NB4 (cell line): ENCODE results near the gene CUEDC2.

Experiments
- POLR2A ChIP-seq: IDR thresholded peaks from 2 replicates; pipeline ENCODE4 v1.6.1; 2011; ENCODE audit warnings: mild to moderate bottlenecking; ENCODE audit not compliant: insufficient read length; ENCODE audit errors: extremely low read depth
- TF ChIP-seq, protein P1 (sequence below): IDR thresholded peaks from one replicate; pipeline ENCODE4 v1.5.1; 2012; ENCODE audit warnings: low read depth, low read length
- TF ChIP-seq, protein P2 (sequence below): IDR thresholded peaks from 2 replicates; pipeline ENCODE4 v1.6.1; 2011; ENCODE audit warnings: low read depth, low read length

DNA sequence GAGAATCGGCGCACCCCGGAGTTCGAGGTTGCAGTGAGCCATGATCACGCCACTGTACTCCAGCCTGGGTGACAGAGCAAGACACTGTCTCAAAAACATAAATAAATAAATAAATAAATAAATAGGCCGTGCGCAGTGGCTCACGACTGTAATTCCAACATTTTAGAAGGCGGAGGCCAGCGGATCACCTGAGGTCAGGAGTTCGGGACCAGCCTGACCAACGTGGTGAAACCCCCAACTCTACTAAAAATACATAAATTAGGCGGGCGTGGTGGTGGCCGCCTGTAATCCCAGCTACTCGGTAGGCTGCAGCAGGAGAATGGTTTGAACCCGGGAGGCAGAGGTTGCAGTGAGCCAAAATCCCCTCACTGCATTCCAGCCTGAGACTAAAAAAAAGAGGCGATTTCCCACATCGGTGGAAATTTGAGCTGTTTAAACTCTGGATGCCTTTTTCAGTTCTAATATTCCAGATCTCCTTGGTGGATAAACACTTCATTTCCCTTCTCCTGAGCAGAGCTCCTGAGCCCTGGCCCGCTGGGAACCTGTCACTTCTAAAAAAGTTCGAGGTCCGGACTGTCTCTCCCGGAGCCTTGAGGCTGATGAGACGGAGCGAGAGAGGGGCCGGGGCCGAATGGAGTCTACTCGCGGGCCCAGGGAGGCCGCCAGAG lies 38.8 kb downstream of the CUEDC2 start:
- TF ChIP-seq, protein P1, sequence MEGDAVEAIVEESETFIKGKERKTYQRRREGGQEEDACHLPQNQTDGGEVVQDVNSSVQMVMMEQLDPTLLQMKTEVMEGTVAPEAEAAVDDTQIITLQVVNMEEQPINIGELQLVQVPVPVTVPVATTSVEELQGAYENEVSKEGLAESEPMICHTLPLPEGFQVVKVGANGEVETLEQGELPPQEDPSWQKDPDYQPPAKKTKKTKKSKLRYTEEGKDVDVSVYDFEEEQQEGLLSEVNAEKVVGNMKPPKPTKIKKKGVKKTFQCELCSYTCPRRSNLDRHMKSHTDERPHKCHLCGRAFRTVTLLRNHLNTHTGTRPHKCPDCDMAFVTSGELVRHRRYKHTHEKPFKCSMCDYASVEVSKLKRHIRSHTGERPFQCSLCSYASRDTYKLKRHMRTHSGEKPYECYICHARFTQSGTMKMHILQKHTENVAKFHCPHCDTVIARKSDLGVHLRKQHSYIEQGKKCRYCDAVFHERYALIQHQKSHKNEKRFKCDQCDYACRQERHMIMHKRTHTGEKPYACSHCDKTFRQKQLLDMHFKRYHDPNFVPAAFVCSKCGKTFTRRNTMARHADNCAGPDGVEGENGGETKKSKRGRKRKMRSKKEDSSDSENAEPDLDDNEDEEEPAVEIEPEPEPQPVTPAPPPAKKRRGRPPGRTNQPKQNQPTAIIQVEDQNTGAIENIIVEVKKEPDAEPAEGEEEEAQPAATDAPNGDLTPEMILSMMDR, result no peak
- TF ChIP-seq POLR2A, result no peak
- TF ChIP-seq, protein P2, sequence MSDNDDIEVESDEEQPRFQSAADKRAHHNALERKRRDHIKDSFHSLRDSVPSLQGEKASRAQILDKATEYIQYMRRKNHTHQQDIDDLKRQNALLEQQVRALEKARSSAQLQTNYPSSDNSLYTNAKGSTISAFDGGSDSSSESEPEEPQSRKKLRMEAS, result no peak
